ENCODE measurements around the gene ECM1. TPM values are rescaled to one million over a fixed set of nuclear protein-coding genes. Genes with fewer than 3 reads are reported as not detected.

The ECM1 gene
- total and polyA plus RNA-seq, 2 donors (not counting 1 experiment from before 2014, with no cell fraction given), result 25.1 to 108 TPM

GRCh38 chr1:150545486-150546032, 37.6 kb downstream of the ECM1 start:
- no peak overlapping the region for H2AFZ ChIP-seq (ENCODE audit: low read length)
- no peaks in the 10 kb centered on the region for H3K9me3 ChIP-seq (ENCODE audit: control insufficient read depth, insufficient read depth, low read depth, low read length)
- H3K4me2 ChIP-seq (ENCODE audit: extremely low read depth, insufficient read depth, low read length), result no peak overlapping the region
- H3K36me3 ChIP-seq (ENCODE audit: control insufficient read depth, insufficient read depth, low read length), result no peaks in the 10 kb centered on the region
- TF ChIP-seq CTCF (conservative IDR thresholded peaks at IDR 0.05 in 1 of 2, IDR thresholded peaks at IDR 0.05 in 1 of 2; ENCODE audit: low read depth in 1 of 2, low read length in 2 of 2) (no peak), EZH2 (IDR thresholded peaks at IDR 0.05; ENCODE audit: low read length, missing control alignments) (no peak)
- H3K4me3 ChIP-seq (replicated peaks in 1 of 4; ENCODE audit: control extremely low read depth in 1 of 4, insufficient read depth in 1 of 4, low read depth in 3 of 4, low read length in 4 of 4), result no peak overlapping the region
- H3K27ac ChIP-seq (ENCODE audit: insufficient read depth, low read length), result no peak overlapping the region
- no peak overlapping the region for H3K9ac ChIP-seq (ENCODE audit: insufficient read depth, low read length)
- no peaks in the 10 kb centered on the region for H3K27me3 ChIP-seq (ENCODE audit: control insufficient read depth, insufficient read depth, low read length)
- DNase-seq (ENCODE audit: low read depth in 2 of 2), result no peak
- H3K4me1 ChIP-seq (ENCODE audit: control insufficient read depth, extremely low read depth, insufficient read depth, low read length), result peaks cover 2% of the 10 kb centered on the region
- no peaks in the 10 kb centered on the region for H4K20me1 ChIP-seq (ENCODE audit: control insufficient read depth, extremely low read depth, insufficient read depth, low read length)
- no peaks in the 10 kb centered on the region for H3K79me2 ChIP-seq (ENCODE audit: control insufficient read depth, insufficient read depth, low read length)

- Histone ChIP-seq H2AFZ (ENCODE audit: low read length) (no peak overlapping the region), H3K27ac (ENCODE audit: insufficient read depth, low read length) (no peak overlapping the region), H3K36me3 (ENCODE audit: control insufficient read depth, insufficient read depth, low read length) (no peaks in the 10 kb centered on the region), H3K4me2 (ENCODE audit: extremely low read depth, insufficient read depth, low read length) (no peak overlapping the region), H3K4me1 (ENCODE audit: control insufficient read depth, extremely low read depth, insufficient read depth, low read length) (peaks cover 2% of the 10 kb centered on the region), H3K4me3 (replicated peaks in 1 of 4; ENCODE audit: control extremely low read depth in 1 of 4, insufficient read depth in 1 of 4, low read depth in 3 of 4, low read length in 4 of 4) (no peak overlapping the region), H3K27me3 (ENCODE audit: control insufficient read depth, insufficient read depth, low read length) (no peaks in the 10 kb centered on the region), H3K9me3 (ENCODE audit: control insufficient read depth, insufficient read depth, low read depth, low read length) (no peaks in the 10 kb centered on the region), H3K9ac (ENCODE audit: insufficient read depth, low read length) (no peak overlapping the region), H4K20me1 (ENCODE audit: control insufficient read depth, extremely low read depth, insufficient read depth, low read length) (no peaks in the 10 kb centered on the region), H3K79me2 (ENCODE audit: control insufficient read depth, insufficient read depth, low read length) (no peaks in the 10 kb centered on the region)
- TF ChIP-seq CTCF (conservative IDR thresholded peaks at IDR 0.05 in 1 of 2, IDR thresholded peaks at IDR 0.05 in 1 of 2; ENCODE audit: low read depth in 1 of 2, low read length in 2 of 2), result no peak
- TF ChIP-seq EZH2 (IDR thresholded peaks at IDR 0.05; ENCODE audit: low read length, missing control alignments), result no peak
- DNase-seq (ENCODE audit: low read depth in 2 of 2), result no peak
Observed at GRCh38 chr1:150546294-150546937, 38.5 kb downstream of the ECM1 start.

GRCh38 chr1:150548324-150548631, 40.4 kb downstream of the ECM1 start:
- Histone ChIP-seq H3K79me2 (ENCODE audit: control insufficient read depth, insufficient read depth, low read length) (no peaks in the 10 kb centered on the region), H3K27me3 (ENCODE audit: control insufficient read depth, insufficient read depth, low read length) (no peaks in the 10 kb centered on the region), H3K9ac (ENCODE audit: insufficient read depth, low read length) (no peak overlapping the region), H3K4me2 (ENCODE audit: extremely low read depth, insufficient read depth, low read length) (peak overlapping the region; percentile 86), H3K4me3 (replicated peaks in 1 of 4; ENCODE audit: control extremely low read depth in 1 of 4, insufficient read depth in 1 of 4, low read depth in 3 of 4, low read length in 4 of 4) (peak overlapping the region; percentile 49 to 70 (median 56)), H3K4me1 (ENCODE audit: control insufficient read depth, extremely low read depth, insufficient read depth, low read length) (peaks cover 14% of the 10 kb centered on the region), H3K36me3 (ENCODE audit: control insufficient read depth, insufficient read depth, low read length) (no peaks in the 10 kb centered on the region), H3K9me3 (ENCODE audit: control insufficient read depth, insufficient read depth, low read depth, low read length) (no peaks in the 10 kb centered on the region), H3K27ac (ENCODE audit: insufficient read depth, low read length) (peak overlapping the region; percentile 74), H4K20me1 (ENCODE audit: control insufficient read depth, extremely low read depth, insufficient read depth, low read length) (no peaks in the 10 kb centered on the region), H2AFZ (ENCODE audit: low read length) (no peak overlapping the region)
- TF ChIP-seq CTCF (conservative IDR thresholded peaks at IDR 0.05 in 1 of 2, IDR thresholded peaks at IDR 0.05 in 1 of 2; ENCODE audit: low read depth in 1 of 2, low read length in 2 of 2), result no peak
- no peak for DNase-seq (ENCODE audit: low read depth in 2 of 2)
